Right lobe of liver (tissue), 6 donors: Measurements from ENCODE around the gene PACRG. TPM values are rescaled to one million over a fixed set of nuclear protein-coding genes. Genes with fewer than 3 reads are reported as not detected.

ENCODE experiments used
- ATAC-seq, 4 donors: fragments of 200-7000 bp; cut with Tn5 transposase; one replicate each; pipeline ENCODE4 v1.9.1; 2020; ENCODE audit warnings: mild to moderate bottlenecking in 4 of 4, moderate library complexity in 4 of 4
- DNase-seq, 3 donors: peaks; one replicate each; pipeline ENCODE4 v3.0.0-alpha.2; 2020
- H3K27ac ChIP-seq, 3 donors: fragments of 200-600 bp; one replicate each; pipeline ENCODE4 v1.8.0; 2022
- H3K27me3 ChIP-seq, 2 donors: fragments of 200-600 bp; one replicate each; pipeline ENCODE4 v1.8.0; 2022
- H3K36me3 ChIP-seq, 4 donors: fragments of 200-600 bp; sonication (generic) in 1 of 4; one replicate each; pipeline versions ENCODE4 v1.5.1 to v1.8.0; 2017 to 2022; ENCODE audit warnings: control low read depth in 1 of 4
- H3K4me1 ChIP-seq, 4 donors: fragments of 200-600 bp; sonication (generic) in 1 of 4; one replicate each; pipeline versions ENCODE4 v1.5.1 to v1.8.0; 2017 to 2022; ENCODE audit warnings: control low read depth in 1 of 4
- H3K4me3 ChIP-seq, 3 donors: fragments of 200-600 bp; one replicate each; pipeline ENCODE4 v1.8.0; 2022
- H3K9me3 ChIP-seq, 4 donors: fragments of 200-600 bp; sonication (generic) in 1 of 4; one replicate each; pipeline versions ENCODE4 v1.5.1 to v1.8.0; 2017 to 2022; ENCODE audit warnings: control low read depth in 1 of 4
- CTCF ChIP-seq, 4 donors: fragments of 200-600 bp in 3 of 4; fragments of 450-650 bp in 1 of 4; IDR thresholded peaks; one replicate each; pipeline versions ENCODE4 v1.5.1 to v1.8.0; 2016 to 2022; ENCODE audit warnings: antibody characterized with exemption in 4 of 4, mild to moderate bottlenecking in 2 of 4
- POLR2A ChIP-seq: fragments of 450-650 bp; IDR thresholded peaks from one replicate; pipeline ENCODE4 v1.6.1; 2017; ENCODE audit warnings: antibody characterized with exemption, mild to moderate bottlenecking
- WGBS: methylation state at CpG from one replicate; pipeline ENCODE4 v1.1.6; 2018; ENCODE audit warnings: low coverage, low lambda C conversion rate; ENCODE audit not compliant: insufficient coverage; ENCODE audit errors: missing lambda C conversion rate; 5-methylcytosine and 5-hydroxymethylcytosine counted together
- intact Hi-C, 2 donors: fragments of 100-400 bp; cut with DNase I; formaldehyde crosslinking; loops; one replicate each; pipeline versions ENCODE4 v1.11.2 to v1.14.1; 2022
- total RNA-seq, 6 experiments: library from RNA; depleted of rRNA in 2 of 6; stranded (reverse); fragments of >200 nt in 2 of 6; fragmentation: NEBNext Ultra II Directional in 3 of 6; extraction: Animal tissue kit (Norgen Biotek cat#: 25700) in 3 of 6; gene quantifications; one replicate each; pipeline versions ENCODE4 v1.1.0 to v1.2.4, GENCODE V29; 2016 to 2023
- donor health status: DM: no; HTN: yes; CAD: no.
- donor health status: DM: no; HTN: no; CAD: no.
- donor health status: DM: no; HTN: no; CAD: no.
- donor health status: DM: no; HTN: yes; CAD: no.
- donor health status: DM: no; HTN: yes; CAD: no.

Gene PACRG
- total RNA-seq, 6 experiments from 2014 or later = 0.25 to 5.3 (median 2.7) TPM

- Histone ChIP-seq H3K27me3 (no peaks in the 10 kb centered on the region), H3K36me3 (no peaks in the 10 kb centered on the region), H3K9me3 (no peaks in the 10 kb centered on the region), H3K27ac (no peak overlapping the region), H3K4me3 (no peak overlapping the region), H3K4me1 (no peaks in the 10 kb centered on the region)
- intact Hi-C loops = no loop called here
- DNase-seq = no peak
- WGBS = 77% methylated on average over 10 of the region's 12 CpGs
- no peak for TF ChIP-seq POLR2A
- no peak for TF ChIP-seq CTCF (IDR thresholded peaks at IDR 0.05)
- no peak for ATAC-seq
Observed at GRCh38 chr6:163122365-163122764, 394.6 kb downstream of the PACRG start.

- Histone ChIP-seq H3K27me3 (no peaks in the 10 kb centered on the region), H3K4me3 (no peak overlapping the region), H3K27ac (no peak overlapping the region), H3K4me1 (no peaks in the 10 kb centered on the region), H3K36me3 (no peaks in the 10 kb centered on the region), H3K9me3 (no peaks in the 10 kb centered on the region)
- 73% methylated on average over 6 of the region's 9 CpGs for WGBS
- TF ChIP-seq CTCF (IDR thresholded peaks at IDR 0.05) (no peak), POLR2A (no peak)
- no peak for DNase-seq
- intact Hi-C loops = no loop called here
- no peak for ATAC-seq
Observed at GRCh38 chr6:163123098-163123497, 395.3 kb downstream of the PACRG start.

DNA sequence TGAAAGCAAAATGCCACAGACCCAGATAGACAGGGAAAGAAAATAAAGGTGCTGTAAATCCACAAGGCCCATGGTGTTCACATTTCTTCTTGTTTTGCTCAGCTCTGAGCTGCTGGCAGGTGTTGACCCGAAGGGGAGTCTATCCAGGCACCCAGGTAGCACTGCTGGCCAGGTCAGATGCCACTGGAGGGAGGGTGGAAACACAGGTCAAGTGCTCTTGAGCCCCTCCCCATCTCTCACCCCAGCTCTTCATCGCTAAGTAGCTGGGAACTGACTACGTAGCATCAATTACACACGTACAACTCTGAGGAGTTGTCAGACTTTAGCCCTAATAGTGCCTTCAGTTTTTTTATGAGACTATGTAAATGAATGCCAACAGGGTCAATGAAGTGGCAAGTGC is 399.0 kb downstream of the PACRG start:
- ATAC-seq (no peak), DNase-seq (no peak)
- Histone ChIP-seq H3K27me3 (no peaks in the 10 kb centered on the region), H3K4me1 (no peaks in the 10 kb centered on the region), H3K9me3 (no peaks in the 10 kb centered on the region), H3K4me3 (no peak overlapping the region), H3K36me3 (no peaks in the 10 kb centered on the region), H3K27ac (no peak overlapping the region)
- TF ChIP-seq CTCF (IDR thresholded peaks at IDR 0.05) (no peak), POLR2A (no peak)
- intact Hi-C loops = no loop called here
- WGBS = 78% methylated on average over 4 of the region's 4 CpGs

DNA sequence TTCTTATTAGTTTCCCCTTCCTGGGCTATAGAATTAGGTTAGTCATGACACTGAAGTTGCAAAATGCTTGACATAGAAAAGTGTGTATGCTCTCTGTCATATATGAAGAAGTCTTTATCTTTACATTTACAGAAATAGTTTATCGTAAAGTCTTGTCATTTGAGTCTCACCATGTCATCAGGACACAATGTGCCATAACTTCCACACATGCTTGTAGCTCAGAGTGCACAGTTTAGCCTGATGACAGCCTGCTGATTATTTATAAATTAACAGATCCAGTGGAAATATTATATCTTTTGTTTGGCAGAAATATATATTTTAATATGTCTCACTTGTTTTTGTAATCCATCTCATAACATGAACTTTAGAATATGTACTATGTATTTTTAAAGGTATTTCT is 399.8 kb downstream of the PACRG start:
- Histone ChIP-seq H3K4me1 (no peaks in the 10 kb centered on the region), H3K36me3 (no peaks in the 10 kb centered on the region), H3K27me3 (no peaks in the 10 kb centered on the region), H3K27ac (no peak overlapping the region), H3K4me3 (no peak overlapping the region), H3K9me3 (no peaks in the 10 kb centered on the region)
- no peak for TF ChIP-seq POLR2A
- no peak for TF ChIP-seq CTCF (IDR thresholded peaks at IDR 0.05)
- intact Hi-C loops = no loop called here
- ATAC-seq (no peak), DNase-seq (no peak)
- 85% methylated on average over 1 of the region's 1 CpG for WGBS

- H3K9me3 ChIP-seq = no peaks in the 10 kb centered on the region
- H3K4me3 ChIP-seq = no peak overlapping the region
- TF ChIP-seq POLR2A (no peak), CTCF (IDR thresholded peaks at IDR 0.05) (no peak)
- no peaks in the 10 kb centered on the region for H3K36me3 ChIP-seq
- no peak overlapping the region for H3K27ac ChIP-seq
- ATAC-seq (no peak), DNase-seq (no peak)
- intact Hi-C loops = no loop called here
- no peaks in the 10 kb centered on the region for H3K4me1 ChIP-seq
- H3K27me3 ChIP-seq = no peaks in the 10 kb centered on the region
- WGBS = 87% methylated on average over 2 of the region's 2 CpGs
Observed at GRCh38 chr6:163128324-163128723, 400.6 kb downstream of the PACRG start.
